Measurements from ENCODE around the gene ZNF580.

- TF ChIP-seq CTCF (IDR thresholded peaks at IDR 0.05) (no peak), POLR2A (IDR thresholded peaks at IDR 0.05) (no peak)
Observed at GRCh38 chr19:55650602-55651230, 9.9 kb downstream of the ZNF580 start.

Measured in esophagus squamous epithelium (tissue), 4 donors.